Sigmoid colon (tissue), 3 donors: ENCODE data around the gene ABCB8.

Experiments
- POLR2A ChIP-seq, 2 donors: fragments of 450-650 bp; IDR thresholded peaks; one replicate each; pipeline ENCODE4 v1.6.1; 2016; ENCODE audit warnings: antibody characterized with exemption in 2 of 2, mild to moderate bottlenecking in 2 of 2, moderate library complexity in 2 of 2
- TF ChIP-seq, protein P1 (sequence below), 4 experiments: fragments of 450-650 bp in 3 of 4; fragments of 200-600 bp in 1 of 4; IDR thresholded peaks; one replicate each; pipeline ENCODE4 v1.5.1; 2016 to 2019; ENCODE audit warnings: antibody characterized with exemption in 4 of 4, mild to moderate bottlenecking in 3 of 4, moderate library complexity in 2 of 4

DNA sequence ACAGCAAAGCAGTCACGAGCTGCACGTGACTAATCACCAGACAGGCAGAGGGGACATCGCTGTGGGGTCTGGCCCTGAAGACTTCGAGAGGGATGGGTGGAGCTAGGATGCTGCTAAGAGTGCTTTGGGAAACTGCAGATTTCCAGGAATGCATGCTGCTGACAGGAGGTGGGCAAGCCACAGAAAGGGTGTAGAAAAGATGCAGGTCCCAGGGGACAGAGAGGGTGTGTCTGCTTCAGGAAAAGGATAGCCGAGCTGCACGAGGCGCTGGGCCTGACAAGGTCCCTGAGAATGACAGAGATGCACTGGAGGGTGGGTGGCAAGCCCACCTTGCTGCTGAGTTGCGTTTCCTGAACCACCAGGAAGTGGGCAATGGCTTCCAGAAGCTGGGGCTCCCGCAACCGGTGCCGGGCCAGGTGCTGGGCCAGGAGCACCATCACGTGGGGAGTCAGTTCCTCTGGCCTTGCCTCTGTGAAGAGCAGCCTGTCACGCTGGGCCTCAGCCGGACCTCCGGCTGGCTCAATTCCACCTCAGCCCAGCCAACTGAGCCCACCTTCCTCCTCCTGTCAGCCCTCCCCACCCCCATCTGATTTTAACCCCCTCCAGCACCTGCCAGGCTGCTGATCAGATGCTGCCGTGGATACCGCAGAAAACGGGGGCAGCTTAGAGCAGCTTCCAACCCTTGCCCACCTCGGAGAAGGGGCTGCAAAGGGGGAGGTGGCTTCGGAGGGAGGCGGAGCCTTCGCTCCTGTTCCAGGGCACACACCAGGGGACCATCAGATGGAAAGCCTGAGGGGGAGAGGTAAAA lies 50.2 kb downstream of the ABCB8 start:
- TF ChIP-seq, protein P1, sequence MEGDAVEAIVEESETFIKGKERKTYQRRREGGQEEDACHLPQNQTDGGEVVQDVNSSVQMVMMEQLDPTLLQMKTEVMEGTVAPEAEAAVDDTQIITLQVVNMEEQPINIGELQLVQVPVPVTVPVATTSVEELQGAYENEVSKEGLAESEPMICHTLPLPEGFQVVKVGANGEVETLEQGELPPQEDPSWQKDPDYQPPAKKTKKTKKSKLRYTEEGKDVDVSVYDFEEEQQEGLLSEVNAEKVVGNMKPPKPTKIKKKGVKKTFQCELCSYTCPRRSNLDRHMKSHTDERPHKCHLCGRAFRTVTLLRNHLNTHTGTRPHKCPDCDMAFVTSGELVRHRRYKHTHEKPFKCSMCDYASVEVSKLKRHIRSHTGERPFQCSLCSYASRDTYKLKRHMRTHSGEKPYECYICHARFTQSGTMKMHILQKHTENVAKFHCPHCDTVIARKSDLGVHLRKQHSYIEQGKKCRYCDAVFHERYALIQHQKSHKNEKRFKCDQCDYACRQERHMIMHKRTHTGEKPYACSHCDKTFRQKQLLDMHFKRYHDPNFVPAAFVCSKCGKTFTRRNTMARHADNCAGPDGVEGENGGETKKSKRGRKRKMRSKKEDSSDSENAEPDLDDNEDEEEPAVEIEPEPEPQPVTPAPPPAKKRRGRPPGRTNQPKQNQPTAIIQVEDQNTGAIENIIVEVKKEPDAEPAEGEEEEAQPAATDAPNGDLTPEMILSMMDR (IDR thresholded peaks at IDR 0.05): no peak
- no peak for TF ChIP-seq POLR2A (IDR thresholded peaks at IDR 0.05)
